Cerebellar cortex (tissue), 1 donor: Measurements from ENCODE around the gene RACGAP1.

Experiments
- DNase-seq: peaks from one replicate; pipeline ENCODE4 v3.0.0-alpha.2; 2015; ENCODE audit warnings: low spot score

The RACGAP1 gene

GRCh38 chr12:49941556-49942511, 83.5 kb downstream of the RACGAP1 start:
- no peak for DNase-seq

DNA sequence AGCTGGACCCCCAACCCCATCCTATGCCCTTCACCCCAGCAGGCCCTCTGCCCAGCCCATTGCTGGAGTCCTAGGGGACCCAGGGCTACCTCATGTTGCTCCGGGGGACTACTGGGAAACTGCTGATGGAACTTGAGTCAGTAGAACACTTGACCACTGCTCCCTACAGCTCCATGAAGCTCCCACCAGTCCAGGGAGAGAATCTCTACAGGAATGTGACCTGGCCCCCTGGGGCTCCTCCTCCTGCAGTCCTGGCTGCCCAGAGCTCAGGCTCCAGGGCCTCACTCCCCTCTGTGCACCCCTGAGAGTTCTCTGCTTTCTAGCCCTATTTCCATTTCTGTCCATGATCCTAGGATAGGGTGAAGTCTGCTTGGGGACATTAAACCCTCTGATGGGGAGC, 85.6 kb downstream of the RACGAP1 start:
- no peak for DNase-seq

DNA sequence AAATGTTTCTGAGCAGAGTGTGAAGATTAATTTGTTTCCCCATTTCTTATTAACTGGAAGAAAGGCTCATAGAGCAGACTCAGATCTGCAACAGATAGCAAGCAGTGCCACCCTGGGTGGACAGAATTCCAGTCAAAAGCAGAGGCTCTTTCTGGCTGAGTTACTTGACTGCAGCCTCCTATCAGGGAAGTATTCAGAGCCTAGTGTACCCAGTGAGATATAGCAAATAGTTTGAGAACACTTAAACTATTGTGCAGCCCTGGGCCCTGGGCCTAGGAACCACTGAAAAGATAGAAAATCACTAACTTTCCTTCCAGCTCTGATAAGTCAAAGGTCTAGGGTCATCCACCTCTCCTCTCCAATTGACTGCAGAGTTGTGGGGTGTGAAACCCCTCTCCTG, 86.0 kb downstream of the RACGAP1 start:
- no peak for DNase-seq
